ENCODE measurements around the gene TRIM31.
A peak's percentile ranks its signal among the peaks of the same experiment; 100 is the strongest.

TRIM31 gene

DNA sequence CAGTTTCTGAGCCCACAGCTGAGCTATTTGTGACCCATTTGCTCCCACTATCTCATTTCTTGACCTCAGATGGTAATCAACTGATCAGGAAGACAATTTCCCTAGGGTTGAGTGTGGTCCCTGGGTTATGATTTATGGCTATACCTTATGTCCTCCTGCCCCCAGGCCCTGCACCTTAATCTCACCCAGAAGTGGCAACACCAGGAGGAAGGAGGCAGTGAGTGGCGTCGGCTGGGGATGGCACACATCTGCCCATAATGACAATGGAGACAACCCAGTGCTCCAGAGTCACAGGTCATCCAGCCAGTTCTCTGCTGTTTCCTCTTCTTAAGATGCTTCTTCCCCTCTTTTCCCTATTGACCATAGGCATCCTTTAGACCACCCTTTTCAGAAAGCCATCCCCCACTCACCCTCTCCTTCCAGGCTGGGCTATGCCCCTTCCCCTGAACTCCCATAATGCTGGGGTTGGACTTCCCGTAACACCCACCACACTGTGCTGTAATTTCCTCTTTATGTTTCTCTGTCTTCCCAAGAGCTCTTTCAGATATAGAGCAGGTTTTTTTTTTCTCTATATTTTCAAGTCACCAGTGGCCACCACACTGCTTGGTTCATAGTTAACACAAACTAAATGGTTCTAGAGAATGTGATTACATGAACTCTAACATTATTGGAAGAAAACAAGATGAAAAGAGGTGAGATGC lies 40.2 kb upstream of the TRIM31 start:
- no peak overlapping the region for H3K4me3 ChIP-seq (ENCODE audit: low read length)
- TF ChIP-seq, protein P1, sequence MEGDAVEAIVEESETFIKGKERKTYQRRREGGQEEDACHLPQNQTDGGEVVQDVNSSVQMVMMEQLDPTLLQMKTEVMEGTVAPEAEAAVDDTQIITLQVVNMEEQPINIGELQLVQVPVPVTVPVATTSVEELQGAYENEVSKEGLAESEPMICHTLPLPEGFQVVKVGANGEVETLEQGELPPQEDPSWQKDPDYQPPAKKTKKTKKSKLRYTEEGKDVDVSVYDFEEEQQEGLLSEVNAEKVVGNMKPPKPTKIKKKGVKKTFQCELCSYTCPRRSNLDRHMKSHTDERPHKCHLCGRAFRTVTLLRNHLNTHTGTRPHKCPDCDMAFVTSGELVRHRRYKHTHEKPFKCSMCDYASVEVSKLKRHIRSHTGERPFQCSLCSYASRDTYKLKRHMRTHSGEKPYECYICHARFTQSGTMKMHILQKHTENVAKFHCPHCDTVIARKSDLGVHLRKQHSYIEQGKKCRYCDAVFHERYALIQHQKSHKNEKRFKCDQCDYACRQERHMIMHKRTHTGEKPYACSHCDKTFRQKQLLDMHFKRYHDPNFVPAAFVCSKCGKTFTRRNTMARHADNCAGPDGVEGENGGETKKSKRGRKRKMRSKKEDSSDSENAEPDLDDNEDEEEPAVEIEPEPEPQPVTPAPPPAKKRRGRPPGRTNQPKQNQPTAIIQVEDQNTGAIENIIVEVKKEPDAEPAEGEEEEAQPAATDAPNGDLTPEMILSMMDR (conservative IDR thresholded peaks at IDR 0.05; ENCODE audit: low read length), result no peak
- no peak for DNase-seq (ENCODE audit: low read depth)

GRCh38 chr6:30152016-30152673 lies 39.3 kb upstream of the TRIM31 start:
- DNase-seq (ENCODE audit: low read depth), result no peak
- TF ChIP-seq, protein P1 (conservative IDR thresholded peaks at IDR 0.05; ENCODE audit: low read length), result no peak
- no peak overlapping the region for H3K4me3 ChIP-seq (ENCODE audit: low read length)

DNA sequence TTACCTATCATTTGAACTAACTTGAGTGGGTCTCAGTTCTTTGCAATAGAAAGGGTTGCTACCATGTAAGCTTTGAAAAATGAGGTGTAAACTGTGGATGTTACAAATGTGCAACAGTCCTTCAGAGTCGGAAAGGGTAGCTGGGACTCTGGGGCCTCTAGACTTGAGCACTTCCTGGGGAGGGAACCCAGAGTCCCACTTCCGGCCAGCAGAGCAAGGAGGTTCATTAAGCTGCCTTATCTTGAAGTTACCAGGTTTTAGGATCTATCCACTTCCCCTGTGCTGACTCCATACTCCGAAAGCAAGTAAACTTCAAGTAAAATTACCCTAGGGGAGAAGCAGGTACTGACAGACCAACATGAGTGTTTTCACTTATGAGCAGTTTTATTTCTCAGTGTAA lies 38.7 kb upstream of the TRIM31 start:
- TF ChIP-seq, protein P1 (conservative IDR thresholded peaks at IDR 0.05; ENCODE audit: low read length), result no peak
- DNase-seq (ENCODE audit: low read depth), result no peak
- no peak overlapping the region for H3K4me3 ChIP-seq (ENCODE audit: low read length)

DNA sequence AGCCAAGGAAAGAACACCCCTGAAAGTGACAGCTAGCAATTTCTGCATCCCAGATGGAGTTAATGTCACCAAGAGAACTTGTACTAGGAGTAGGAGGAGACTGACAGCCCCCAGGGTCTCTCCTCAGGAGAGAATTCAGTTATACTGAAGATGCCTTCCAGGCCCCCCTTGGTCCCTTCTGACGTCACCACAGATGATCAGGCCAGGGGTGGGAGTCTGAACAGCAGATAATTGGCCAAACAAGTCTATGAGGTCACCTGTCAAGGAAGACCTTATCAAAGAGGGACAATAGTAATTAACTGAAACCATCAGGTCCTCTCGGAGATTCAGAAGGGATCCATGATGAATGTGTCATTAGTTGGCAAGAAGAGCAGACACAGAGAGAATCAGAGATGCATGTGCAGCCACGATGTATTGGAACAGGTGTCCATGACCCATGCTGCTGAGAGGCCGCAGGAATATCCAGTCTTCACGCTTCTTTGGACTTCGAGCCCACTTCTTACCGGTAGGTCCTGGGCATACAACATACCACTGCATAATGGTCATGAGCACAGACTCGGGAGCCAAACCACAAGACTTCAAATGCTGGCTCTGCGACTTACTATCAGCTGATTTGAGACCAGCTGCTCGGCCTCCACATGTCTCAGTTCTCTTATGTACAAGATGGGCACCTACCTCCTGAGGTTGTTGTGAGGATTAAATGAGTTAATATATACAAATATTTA lies 37.9 kb upstream of the TRIM31 start:
- peak; percentile 25 for DNase-seq (ENCODE audit: low read depth)
- TF ChIP-seq, protein P1 (conservative IDR thresholded peaks at IDR 0.05; ENCODE audit: low read length), result no peak

GRCh38 chr6:30149858-30150550 lies 37.1 kb upstream of the TRIM31 start:
- DNase-seq (ENCODE audit: low read depth), result no peak
- TF ChIP-seq, protein P1 (conservative IDR thresholded peaks at IDR 0.05; ENCODE audit: low read length), result no peak
- H3K4me3 ChIP-seq (ENCODE audit: low read length), result no peak overlapping the region

More for the DNA sequence above, 37.9 kb upstream of the TRIM31 start:
- no peak overlapping the region for H3K4me3 ChIP-seq (ENCODE audit: low read length)

DNA sequence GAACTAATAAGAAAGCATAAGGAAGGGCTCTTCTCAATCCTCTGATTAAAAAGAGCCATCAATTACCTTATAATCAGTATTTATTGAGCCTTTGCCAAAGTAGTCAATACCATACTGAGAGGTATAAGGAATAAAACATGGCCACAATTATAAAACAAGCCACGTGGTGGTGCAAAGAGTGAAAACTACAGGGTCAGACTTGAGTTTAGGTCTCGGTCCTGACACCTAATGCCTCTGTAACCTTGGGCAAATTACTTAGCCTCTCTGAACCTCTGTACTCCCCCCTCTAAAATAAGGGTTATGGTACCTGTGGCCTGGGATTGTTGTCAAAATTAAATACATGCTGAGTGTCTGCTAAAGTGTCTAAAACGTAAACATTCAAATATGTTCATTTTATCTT lies 36.3 kb upstream of the TRIM31 start:
- TF ChIP-seq, protein P1 (conservative IDR thresholded peaks at IDR 0.05; ENCODE audit: low read length), result no peak
- no peak overlapping the region for H3K4me3 ChIP-seq (ENCODE audit: low read length)
- no peak for DNase-seq (ENCODE audit: low read depth)

All from AG10803 (cell line).